ENCODE results near the gene SLC27A5.

SLC27A5 gene, protein sequence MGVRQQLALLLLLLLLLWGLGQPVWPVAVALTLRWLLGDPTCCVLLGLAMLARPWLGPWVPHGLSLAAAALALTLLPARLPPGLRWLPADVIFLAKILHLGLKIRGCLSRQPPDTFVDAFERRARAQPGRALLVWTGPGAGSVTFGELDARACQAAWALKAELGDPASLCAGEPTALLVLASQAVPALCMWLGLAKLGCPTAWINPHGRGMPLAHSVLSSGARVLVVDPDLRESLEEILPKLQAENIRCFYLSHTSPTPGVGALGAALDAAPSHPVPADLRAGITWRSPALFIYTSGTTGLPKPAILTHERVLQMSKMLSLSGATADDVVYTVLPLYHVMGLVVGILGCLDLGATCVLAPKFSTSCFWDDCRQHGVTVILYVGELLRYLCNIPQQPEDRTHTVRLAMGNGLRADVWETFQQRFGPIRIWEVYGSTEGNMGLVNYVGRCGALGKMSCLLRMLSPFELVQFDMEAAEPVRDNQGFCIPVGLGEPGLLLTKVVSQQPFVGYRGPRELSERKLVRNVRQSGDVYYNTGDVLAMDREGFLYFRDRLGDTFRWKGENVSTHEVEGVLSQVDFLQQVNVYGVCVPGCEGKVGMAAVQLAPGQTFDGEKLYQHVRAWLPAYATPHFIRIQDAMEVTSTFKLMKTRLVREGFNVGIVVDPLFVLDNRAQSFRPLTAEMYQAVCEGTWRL

GRCh38 chr19:58511353-58512208 lies at the start of gene SLC27A5:
SLC27A5 (minus strand) TSS chr19:58511992; CDS start chr19:58511955, 37 bp downstream.
- DNase-seq: no peak

DNA sequence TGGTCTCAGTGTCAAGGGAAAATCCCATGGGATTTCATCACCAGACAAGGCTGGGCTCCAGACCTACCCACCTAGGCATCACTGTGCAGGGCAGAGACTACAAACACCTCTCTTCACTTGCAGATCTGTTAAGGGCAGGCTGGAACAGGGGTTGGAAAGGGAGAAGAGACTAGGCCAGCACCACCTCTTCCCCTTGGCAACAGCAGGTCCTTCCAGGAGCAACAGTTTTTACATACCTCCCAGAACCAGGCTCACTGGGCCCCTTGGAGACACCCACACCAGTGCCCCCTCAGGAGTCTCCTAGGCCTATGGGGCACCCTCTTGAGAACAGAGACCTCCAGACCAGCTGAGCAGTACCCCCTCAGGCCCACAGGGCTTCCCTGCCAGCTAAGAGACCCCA lies 49.1 kb upstream of the SLC27A5 start:
- no peak for DNase-seq

- no peak for DNase-seq
These were observed 48.5 kb upstream of the SLC27A5 start for GRCh38 chr19:58560007-58560887.

- DNase-seq: peak; percentile 92
These were observed 47.6 kb upstream of the SLC27A5 start for GRCh38 chr19:58559275-58560006.

DNA sequence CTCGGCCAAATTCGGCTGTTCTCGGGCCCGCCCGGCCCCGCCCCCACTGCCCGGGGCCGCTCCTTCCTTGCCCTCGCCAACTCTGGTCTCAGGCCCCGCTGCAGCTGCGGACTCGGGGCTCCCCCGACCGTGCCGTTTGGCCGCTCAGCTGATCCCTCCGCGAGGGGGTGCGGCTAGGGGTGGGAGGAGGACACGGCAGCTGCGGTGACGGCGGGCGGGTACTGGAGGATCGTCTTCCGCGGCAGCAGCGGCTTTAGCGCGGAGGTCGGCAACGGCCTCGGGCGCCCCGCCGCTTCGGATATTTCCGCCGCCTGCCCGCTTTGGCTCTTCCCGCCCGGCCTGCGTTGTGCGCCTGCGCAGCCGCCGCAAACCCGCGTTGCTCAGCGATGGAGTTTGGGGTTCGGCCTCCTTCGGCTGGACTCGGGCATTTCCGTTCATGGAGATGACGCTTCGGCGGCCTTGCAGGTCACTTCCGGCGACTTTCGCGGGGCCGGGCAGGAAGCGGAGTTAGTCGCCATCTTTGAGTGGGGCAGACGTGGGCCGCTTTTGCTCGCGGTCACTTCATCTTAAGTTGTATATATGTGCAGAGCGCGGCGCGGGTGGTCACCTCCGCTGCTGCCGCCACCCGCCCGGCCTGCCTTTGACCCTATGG lies 47.0 kb upstream of the SLC27A5 start:
- peak; percentile 97 for DNase-seq

- DNase-seq: peak; percentile 28
These were observed 46.4 kb upstream of the SLC27A5 start, which contains the start of gene UBE2M for GRCh38 chr19:58558066-58558622. UBE2M (minus strand) TSS chr19:58558611; CDS start chr19:58558381, 230 bp downstream.

GRCh38 chr19:58557221-58558065 lies 45.7 kb upstream of the SLC27A5 start:
- no peak for DNase-seq

- DNase-seq: no peak
These were observed 44.9 kb upstream of the SLC27A5 start for GRCh38 chr19:58556622-58557220.

DNA sequence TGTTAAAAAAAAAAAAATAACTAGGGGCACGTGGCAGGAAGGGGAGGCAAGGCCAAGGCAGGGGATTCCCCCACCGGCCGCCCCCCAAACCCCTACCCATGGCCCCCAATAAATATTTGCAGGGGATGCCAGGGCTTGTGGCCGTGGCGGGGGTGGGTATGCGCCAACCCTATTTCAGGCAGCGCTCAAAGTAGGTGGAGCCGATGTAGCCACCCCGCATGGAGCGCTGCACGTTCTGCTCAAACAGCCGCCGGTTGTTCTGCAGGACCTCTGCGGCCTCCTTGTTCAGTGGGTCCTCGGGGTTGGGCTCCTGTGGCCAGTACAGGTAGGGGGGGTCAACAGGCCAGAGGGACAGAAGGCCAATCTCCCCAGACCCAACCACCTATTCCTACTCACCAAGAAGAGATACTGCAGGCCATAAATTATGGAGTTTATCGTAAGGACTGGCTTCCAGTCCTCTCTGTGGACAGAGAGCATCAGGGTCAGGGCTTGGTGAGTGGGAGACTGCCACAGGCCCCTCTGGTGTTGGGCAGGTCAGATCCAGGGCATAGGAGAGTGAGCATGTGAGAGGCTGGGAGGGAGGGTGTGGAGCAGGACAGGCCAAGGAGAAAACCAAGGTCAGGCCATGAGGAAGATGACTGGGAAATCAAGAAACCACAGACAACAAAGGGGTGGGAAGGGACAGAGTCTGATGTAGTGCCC lies 44.3 kb upstream of the SLC27A5 start:
- DNase-seq: no peak

DNA sequence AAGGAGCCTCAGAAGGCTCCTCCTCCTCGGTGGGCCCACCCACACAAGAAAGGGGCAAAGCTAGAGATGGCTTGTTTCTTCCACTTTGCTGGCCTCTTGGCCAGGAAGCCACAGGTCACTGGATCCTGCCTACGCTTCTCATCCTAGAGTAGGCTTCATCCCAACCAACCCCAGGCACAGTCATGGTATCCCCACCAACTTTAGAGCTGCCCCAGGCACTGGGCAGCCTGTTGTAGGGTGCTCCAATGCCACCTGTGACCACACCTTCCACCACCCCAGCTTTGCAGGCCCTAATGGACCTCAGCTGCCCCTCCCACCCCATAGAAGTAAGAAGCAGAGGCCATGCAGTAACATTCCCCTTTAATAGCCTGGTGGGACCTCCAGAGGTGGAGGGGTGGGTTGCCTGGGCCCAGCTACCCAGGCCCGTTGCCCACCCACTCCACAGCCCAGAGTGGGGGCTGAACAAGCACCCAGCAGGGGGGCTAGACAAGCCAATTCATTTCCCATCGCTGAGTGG lies 43.6 kb upstream of the SLC27A5 start:
- DNase-seq: no peak

DNA sequence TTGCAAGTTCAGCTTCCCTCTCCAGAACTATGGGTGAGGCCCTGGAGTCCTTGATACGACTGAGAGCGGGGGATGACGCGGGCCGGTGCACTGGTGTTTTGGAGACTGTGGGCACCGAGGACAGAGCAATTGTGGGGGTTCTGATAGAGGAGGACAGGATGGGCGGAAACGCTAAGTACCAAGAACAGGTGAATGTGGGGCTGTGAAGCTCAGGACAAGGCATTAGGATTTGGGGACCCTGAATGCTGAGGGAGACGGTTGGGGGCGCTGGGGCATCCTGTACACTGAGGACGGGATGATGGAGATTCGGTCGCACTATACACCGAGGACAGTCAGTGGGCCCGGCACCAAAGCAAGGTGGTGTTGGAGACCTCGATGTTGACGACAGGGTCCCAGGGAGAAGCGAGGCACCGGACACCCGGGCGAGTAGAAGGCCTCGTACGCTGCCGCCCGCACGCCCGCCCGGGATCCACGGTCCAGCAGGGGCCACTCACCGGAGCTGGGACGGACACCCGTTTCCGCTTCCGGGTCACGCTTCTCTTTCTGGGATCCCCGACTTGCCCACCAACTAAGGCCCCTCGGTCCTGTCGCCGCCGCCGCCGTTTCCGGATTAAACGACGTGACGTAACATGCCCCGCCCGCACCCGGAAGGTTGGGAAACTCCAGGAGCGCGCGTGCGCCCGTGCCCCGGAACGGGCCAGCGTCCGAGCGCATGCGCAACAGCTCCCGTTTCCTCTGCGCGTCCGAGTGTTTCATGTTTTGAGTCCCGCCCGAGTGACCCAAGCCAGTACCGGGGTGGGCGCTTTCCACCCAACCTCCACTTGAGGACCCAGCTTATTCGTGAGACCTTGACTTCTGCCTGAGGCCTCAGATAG lies 42.9 kb upstream of the SLC27A5 start, which contains the start of gene CHMP2A:
Gene CHMP2A, minus strand, starts transcription at position 612 of the 875 bp plus-strand sequence. CDS start 893 bp downstream, outside the sequence.
- peak; percentile 95 for DNase-seq

DNA sequence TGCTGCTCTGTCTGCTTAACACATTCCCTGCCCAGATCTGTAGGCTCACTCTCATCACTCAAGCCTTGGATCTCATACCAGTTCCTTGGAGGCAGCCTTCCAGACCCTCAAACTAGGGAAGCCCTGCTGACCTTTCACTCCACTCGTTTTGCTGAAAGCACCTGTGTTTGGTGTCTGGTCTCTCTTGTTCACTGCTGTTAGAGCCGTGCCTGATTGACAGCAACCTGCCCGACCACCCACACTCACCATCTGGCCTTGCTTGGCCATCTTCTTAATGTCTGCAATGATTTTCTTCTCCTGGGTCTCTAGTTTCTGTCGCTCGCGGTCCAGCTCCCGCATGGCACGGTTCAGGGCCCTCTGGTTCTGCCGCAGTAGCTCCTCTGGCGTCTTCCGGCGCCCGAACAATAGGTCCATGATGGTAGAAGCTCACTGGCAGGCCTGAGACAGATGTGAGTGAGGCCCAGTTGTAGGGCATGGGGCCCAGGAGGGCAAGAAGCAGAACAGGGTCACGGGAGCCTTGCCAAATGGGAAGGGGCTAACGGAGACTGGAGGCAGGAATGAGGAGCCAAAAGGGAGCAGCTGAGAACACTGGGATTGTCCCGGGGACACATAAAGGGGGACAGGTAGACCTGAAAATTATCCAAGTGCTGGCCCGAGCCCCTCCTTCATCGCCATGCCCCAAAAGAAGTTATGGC lies 42.2 kb upstream of the SLC27A5 start:
- DNase-seq: no peak

- DNase-seq: no peak
These were observed 40.9 kb upstream of the SLC27A5 start for GRCh38 chr19:58552655-58553054.

DNA sequence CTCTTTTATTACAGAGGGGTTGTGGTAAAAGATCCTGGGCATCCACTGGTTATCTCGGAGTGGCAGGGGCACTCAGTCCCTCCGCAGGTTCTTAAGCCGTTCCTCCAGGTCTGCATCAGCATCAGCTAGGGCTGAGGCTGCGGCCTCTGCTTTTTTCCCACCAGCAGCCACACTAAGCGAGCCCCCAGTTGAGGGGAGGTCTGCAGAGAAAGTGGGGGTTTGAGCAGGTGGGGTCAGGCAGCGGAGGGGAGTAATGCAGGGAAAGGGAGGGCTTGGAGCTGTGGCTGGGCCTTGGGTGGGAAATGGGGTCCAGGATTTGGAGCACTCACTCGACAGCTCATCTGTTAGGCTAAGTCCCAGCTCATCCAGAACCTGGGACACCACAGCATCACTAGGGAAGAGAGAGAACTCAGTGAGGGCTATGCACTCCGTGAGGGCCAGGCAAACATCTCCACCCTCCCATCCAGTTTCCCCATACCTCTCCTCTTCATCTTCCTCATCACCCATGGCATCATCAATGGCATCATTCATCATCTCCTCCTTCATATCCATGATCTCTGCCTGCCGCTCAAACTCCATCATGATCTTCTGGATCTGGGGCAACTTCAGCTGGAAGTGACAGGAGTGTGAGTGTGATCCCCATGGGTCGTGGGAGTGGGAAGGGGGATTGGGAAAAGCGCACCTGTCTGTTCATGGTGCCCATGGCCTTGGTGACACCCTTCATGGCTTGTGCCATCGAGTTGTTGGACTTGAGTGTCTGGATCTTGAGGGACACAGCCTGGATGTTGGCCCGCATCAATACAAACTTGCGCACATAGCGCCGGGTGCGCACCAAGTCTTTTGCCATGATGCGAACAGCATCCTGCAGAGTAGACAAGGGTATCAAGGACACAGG lies 40.0 kb upstream of the SLC27A5 start:
- DNase-seq: no peak

GRCh38 chr19:58551123-58551497 lies 39.3 kb upstream of the SLC27A5 start:
- no peak for DNase-seq

Data from HCEC 1CT (cell line).